Stimulated activated CD4-positive, alpha-beta T cell treated with anti-CD3 and anti-CD28 coated beads, Interleukin-1b, Interleukin-23, amount 100 ng/mL, for 1 hour (primary cell): Measurements from ENCODE around the gene FNBP1.
A peak's percentile ranks its signal among the peaks of the same experiment; 100 is the strongest.
"Not testable (repeated sequence)": the region's sequence is repeated elsewhere in the genome, so short reads cannot be mapped to it uniquely, and the experiment has no call there.

Source experiments
- DNase-seq, 2 donors: peaks; one replicate each; pipeline ENCODE4 v3.0.0-alpha.2; 2020; ENCODE audit warnings: low read depth in 2 of 2

FNBP1 gene

DNA sequence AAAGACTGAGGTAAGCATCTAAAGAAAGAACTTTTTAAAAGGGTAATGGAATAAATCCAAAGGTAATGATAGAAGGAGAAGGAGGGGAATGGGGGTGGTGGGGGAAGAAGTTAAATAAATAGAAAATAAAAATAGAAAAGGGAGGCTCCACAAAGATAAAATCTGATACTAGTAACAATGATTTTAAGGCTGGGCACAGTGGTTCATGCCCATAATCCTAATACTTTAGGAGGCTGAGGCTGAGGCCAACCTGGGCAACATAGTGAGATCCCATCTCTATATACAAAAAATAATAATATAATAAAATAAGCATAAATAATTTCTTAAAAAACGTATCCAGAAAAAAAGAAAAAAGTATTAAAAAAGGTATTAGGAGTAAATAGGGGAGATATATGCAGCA lies 89.3 kb downstream of the FNBP1 start:
- no peak for DNase-seq

GRCh38 chr9:129952337-129952736 lies 90.7 kb downstream of the FNBP1 start:
- no peak for DNase-seq

GRCh38 chr9:129949821-129950220 lies 93.2 kb downstream of the FNBP1 start:
- DNase-seq = no peak

DNA sequence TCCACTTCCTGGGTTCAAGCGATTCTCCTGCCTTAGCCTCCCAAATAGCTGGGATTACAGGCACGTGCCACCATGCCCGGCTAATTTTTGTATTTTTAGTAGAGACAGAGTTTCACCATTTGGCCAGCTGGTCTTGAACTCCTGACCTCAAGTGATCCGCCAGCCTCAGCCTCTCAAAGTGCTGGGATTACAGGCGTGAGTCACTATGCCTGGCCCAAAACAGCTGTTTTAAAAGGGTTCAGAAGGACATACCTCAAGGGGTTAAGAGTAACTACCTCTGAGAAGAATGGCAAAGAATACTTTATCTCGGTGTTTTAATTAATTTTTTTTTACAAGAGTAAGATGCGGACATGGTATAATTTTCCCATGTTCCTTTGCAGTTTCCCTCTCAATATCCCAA lies 94.4 kb downstream of the FNBP1 start:
- not testable (repeated sequence) for DNase-seq

- DNase-seq = no peak
Observed at GRCh38 chr9:129946246-129946995, 96.6 kb downstream of the FNBP1 start.

DNA sequence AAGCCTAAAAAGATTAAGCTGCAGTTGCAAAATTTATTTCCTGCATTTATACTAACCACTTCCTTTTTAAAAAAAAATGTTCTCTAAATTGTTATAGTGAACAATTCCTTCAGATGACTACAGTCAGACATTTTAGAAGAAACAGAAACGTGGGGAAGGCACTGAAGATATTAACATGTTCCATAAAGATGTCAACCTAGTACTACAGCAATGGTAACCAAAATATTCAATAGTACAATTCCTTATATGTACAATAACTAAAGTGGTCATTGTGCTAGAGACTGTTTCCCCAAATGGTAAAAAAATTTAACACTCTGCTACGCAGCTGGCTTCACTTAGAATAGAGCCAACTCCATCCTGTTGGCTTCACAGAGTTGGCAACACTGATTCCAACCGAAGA lies 97.7 kb downstream of the FNBP1 start:
- DNase-seq = no peak

- DNase-seq = peak in 1 of 2 donors; percentile 7
Observed at GRCh38 chr9:129944506-129945116, 98.4 kb downstream of the FNBP1 start.

DNA sequence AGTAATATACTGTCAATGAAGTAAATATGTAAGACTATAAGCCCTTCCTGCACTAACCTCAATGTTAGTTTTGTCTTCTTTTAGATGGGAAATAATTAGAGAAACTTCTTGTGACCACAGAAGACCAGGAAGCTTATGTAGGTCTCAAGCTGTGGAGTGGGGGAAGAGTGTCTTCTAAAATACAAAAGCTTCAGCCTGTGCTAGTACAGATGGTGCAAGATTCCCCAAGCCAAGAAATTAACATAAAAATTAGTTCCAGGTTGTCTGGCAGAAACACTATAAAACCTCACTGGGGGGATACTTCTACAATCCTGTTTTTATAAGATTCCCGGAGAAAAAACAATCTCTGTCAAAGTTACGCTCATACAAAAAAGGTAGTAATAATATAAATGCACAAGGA lies 103.6 kb downstream of the FNBP1 start:
- DNase-seq = no peak

GRCh38 chr9:129938291-129938979 lies 104.6 kb downstream of the FNBP1 start:
- DNase-seq = no peak

DNA sequence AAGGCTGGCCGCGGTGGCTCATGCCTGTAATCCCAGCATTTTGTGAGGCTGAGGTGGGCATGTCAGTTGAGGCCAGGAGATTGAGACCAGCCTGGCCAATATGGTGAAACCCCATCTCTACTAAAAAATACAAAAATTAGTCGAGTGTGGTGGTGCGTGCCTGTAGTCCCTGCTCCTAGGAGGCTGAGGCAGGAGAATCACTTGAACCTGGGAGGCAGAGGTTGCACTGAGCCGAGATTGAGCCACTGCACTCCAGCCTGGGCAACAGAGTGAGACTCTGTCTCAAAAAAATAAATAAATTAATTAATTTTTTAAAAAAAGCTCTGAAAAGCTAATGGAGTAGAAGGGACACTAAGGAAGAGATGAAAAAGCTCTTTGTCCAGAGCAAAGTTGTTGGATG lies 105.1 kb downstream of the FNBP1 start:
- DNase-seq = not testable (repeated sequence)

GRCh38 chr9:129936222-129936621 lies 106.8 kb downstream of the FNBP1 start:
- DNase-seq = no peak

DNA sequence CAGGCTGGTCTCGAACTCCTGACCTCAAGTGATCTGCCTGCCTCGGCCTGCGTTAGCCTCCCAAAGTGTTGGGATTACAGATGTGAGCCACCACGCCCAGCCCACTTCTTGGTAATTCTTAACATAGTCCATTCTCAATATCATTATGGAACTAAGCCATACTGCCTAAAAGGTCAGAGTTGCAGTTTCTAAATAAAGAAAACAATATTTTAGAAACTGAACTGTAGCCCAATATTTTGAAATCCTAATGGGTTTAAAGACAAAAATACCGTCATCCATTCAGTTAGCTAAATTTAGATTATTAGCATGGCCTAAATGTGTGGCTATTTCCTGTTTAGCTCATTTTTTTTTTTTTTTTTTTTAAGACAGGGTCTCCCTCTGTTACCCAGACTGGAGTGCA lies 108.2 kb downstream of the FNBP1 start:
- no peak for DNase-seq

- DNase-seq = no peak
Observed at GRCh38 chr9:129934041-129934591, 108.9 kb downstream of the FNBP1 start.

GRCh38 chr9:129933185-129934040 lies 109.6 kb downstream of the FNBP1 start:
- DNase-seq = no peak

DNA sequence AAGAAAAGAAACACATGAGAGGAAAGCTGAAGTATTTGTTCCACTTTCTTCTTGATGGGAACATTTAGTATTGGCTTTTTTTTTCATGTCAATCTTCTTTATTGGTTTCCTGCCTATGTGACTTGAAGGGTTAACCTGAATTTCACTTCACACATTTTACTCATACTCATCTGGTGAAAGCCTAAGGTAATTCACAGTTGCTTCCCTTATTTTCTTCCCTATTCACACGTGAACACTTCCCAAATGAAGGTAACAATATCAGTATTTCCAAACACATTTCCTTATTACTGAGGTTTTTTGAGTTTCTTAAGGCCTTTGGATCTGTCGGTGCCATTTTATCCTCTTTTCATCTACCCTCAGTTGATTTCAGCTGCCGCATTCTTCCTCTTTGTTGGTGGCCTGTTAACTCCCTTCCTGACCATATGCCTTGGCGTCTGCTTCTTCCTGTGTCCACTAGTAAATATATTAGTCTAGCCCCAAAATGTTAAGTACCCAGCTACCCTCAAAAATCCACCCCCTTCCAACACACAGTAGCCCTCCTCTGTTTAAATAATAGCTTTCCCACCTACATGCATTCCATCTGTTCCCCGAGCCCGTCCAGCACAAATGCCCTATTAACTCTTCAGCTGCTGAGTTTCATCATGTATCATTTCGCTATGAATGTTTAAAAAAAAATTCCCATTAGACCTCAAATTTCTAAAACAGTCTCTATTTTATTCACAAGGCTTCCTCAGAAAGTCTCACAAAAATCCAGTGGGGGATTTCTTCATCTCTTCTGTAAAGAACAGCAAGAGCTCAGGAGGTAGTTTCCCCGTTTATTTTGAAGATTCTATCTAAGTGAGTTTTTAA lies 110.5 kb downstream of the FNBP1 start:
- DNase-seq = no peak

DNA sequence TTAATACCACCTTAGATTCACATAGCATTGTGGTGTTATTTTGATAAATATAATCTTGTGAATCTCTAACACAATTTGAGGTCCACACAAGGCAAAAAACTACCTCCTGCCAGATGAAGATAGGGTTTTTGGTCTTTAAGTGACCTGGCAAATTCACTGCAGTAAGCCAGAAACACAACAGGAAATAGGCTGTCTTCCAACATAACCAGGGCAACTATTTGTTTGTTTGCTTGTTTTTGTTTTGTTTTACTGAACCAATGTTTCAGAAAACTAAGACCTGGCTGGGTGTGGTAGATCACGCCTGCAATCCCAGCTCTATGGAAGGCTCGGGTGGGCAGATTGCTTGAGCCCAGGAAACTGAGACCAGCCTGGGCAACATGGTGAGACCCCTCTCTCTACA lies 112.2 kb downstream of the FNBP1 start:
- DNase-seq = no peak

- no peak for DNase-seq
Observed at GRCh38 chr9:129929496-129930125, 113.4 kb downstream of the FNBP1 start.

- no peak for DNase-seq
Observed at GRCh38 chr9:129923589-129923988, 119.4 kb downstream of the FNBP1 start.

DNA sequence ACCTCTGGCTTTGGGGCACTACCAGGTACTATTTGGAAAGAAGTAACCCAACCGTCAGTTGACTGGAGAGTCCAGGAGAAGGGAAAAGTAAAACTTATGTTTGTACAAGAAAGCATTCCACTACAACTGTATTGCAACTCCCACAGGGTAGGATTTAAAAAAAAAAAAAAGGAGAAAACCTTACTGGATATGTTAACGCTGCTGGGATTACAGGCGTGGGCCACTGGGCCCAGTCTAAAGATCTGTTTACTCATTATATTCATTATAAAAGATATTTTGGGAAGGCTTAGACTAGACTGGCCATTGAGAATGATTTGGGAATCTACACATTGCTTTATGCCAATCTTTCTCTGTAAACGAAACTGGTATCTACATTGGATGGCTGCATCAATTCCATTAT lies 121.1 kb downstream of the FNBP1 start:
- no peak for DNase-seq

GRCh38 chr9:129919841-129920240 lies 123.1 kb downstream of the FNBP1 start:
- DNase-seq = no peak
